ENCODE data around the gene SCGN. TPM values are rescaled to one million over a fixed set of nuclear protein-coding genes. Genes with fewer than 3 reads are reported as not detected.
A peak's percentile ranks its signal among the peaks of the same experiment; 100 is the strongest.

SCGN gene
- total and polyA plus RNA-seq, 2 of the 13 experiments (the other 11 are each of a cell fraction or from before 2014, with no cell fraction given): 2.9 to 29.0 TPM

DNA sequence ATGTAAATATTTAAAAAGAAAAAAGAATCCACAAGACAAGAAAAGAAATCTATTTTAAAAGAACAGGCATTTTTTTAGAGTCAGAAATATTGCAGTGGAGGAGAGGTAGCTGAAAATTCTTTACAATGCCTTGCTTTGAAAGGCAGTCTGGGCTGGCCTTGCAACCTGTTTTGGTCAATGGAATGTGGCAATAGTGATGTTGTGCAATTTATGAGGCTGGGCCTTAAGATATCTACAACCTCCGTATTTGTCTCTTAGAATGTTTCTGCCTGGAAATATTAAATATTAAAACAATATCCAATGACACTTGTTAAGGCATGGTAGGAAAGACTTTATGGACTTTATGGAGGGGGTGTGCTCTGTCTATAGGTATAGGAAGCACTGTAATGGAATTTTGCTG is 14.8 kb upstream of the SCGN start (continued):
- TF ChIP-seq HHEX (CRISPR knock-in tag; IDR thresholded peaks at IDR 0.05) (no peak), ZNF737 (CRISPR knock-in tag; IDR thresholded peaks at IDR 0.05; ENCODE audit: borderline replicate concordance) (no peak), SRF (IDR thresholded peaks at IDR 0.05; ENCODE audit: low read depth, low read length) (peak; percentile 90), CERS6 (CRISPR knock-in tag; IDR thresholded peaks at IDR 0.05) (no peak), ZNF331 (CRISPR knock-in tag; IDR thresholded peaks at IDR 0.05) (no peak; the same call in 1 of the 2 replicates), HDAC2 (CRISPR knock-in tag; IDR thresholded peaks at IDR 0.05) (peak; percentile 47; the same call in 1 of the 2 replicates), MYC (CRISPR knock-in tag; IDR thresholded peaks at IDR 0.05; ENCODE audit: borderline replicate concordance) (no peak), NAIF1 (CRISPR knock-in tag; IDR thresholded peaks at IDR 0.05; ENCODE audit: borderline replicate concordance) (no peak), IKZF1 (IDR thresholded peaks at IDR 0.05) (no peak), ZFP37 (CRISPR knock-in tag; IDR thresholded peaks at IDR 0.05; ENCODE audit: borderline replicate concordance) (no peak), FOXJ3 (CRISPR knock-in tag; IDR thresholded peaks at IDR 0.05; ENCODE audit: borderline replicate concordance) (peak; percentile 19; the same call in 1 of the 2 replicates), KDM6A (CRISPR knock-in tag; IDR thresholded peaks at IDR 0.05; ENCODE audit: low read depth) (no peak), ZNF777 (CRISPR knock-in tag; IDR thresholded peaks at IDR 0.05) (no peak), IKZF5 (CRISPR knock-in tag; IDR thresholded peaks at IDR 0.05) (no peak), NCOA1 (CRISPR knock-in tag; IDR thresholded peaks at IDR 0.05) (no peak), PHF8 (CRISPR knock-in tag; IDR thresholded peaks at IDR 0.05) (no peak), XRCC5 (optimal IDR thresholded peaks at IDR 0.05; ENCODE audit: low read length) (no peak), ZNF496 (CRISPR knock-in tag; IDR thresholded peaks at IDR 0.05; ENCODE audit: insufficient replicate concordance) (no peak), SP5 (CRISPR knock-in tag; IDR thresholded peaks at IDR 0.05; ENCODE audit: borderline replicate concordance, low read depth) (no peak), HNRNPLL (IDR thresholded peaks at IDR 0.05; ENCODE audit: low read depth, low read length, poor library complexity, severe bottlenecking) (no peak), DPF2 (CRISPR knock-in tag; IDR thresholded peaks at IDR 0.05; ENCODE audit: borderline replicate concordance, low read depth) (no peak), ZMAT3 (CRISPR knock-in tag; conservative IDR thresholded peaks at IDR 0.05) (no peak), NCOA2 (CRISPR knock-in tag; IDR thresholded peaks at IDR 0.05) (peak; percentile 75; the same call in 1 of the 2 replicates), KDM4B (CRISPR knock-in tag; IDR thresholded peaks at IDR 0.05) (no peak)
- TF ChIP-seq, protein P1, sequence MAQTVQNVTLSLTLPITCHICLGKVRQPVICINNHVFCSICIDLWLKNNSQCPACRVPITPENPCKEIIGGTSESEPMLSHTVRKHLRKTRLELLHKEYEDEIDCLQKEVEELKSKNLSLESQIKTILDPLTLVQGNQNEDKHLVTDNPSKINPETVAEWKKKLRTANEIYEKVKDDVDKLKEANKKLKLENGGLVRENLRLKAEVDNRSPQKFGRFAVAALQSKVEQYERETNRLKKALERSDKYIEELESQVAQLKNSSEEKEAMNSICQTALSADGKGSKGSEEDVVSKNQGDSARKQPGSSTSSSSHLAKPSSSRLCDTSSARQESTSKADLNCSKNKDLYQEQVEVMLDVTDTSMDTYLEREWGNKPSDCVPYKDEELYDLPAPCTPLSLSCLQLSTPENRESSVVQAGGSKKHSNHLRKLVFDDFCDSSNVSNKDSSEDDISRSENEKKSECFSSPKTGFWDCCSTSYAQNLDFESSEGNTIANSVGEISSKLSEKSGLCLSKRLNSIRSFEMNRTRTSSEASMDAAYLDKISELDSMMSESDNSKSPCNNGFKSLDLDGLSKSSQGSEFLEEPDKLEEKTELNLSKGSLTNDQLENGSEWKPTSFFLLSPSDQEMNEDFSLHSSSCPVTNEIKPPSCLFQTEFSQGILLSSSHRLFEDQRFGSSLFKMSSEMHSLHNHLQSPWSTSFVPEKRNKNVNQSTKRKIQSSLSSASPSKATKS (CRISPR knock-in tag; IDR thresholded peaks at IDR 0.05): no peak
- TF ChIP-seq, protein P2, sequence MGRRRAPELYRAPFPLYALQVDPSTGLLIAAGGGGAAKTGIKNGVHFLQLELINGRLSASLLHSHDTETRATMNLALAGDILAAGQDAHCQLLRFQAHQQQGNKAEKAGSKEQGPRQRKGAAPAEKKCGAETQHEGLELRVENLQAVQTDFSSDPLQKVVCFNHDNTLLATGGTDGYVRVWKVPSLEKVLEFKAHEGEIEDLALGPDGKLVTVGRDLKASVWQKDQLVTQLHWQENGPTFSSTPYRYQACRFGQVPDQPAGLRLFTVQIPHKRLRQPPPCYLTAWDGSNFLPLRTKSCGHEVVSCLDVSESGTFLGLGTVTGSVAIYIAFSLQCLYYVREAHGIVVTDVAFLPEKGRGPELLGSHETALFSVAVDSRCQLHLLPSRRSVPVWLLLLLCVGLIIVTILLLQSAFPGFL (CRISPR knock-in tag; IDR thresholded peaks at IDR 0.05): no peak
- TF ChIP-seq, protein P3, sequence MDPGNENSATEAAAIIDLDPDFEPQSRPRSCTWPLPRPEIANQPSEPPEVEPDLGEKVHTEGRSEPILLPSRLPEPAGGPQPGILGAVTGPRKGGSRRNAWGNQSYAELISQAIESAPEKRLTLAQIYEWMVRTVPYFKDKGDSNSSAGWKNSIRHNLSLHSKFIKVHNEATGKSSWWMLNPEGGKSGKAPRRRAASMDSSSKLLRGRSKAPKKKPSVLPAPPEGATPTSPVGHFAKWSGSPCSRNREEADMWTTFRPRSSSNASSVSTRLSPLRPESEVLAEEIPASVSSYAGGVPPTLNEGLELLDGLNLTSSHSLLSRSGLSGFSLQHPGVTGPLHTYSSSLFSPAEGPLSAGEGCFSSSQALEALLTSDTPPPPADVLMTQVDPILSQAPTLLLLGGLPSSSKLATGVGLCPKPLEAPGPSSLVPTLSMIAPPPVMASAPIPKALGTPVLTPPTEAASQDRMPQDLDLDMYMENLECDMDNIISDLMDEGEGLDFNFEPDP (CRISPR knock-in tag; conservative IDR thresholded peaks at IDR 0.05): 0 out of 2 replicates have a peak, but pooled peaks have one; percentile 24
